PFSK-1 (cell line): ENCODE data around the gene PIWIL4.

Experiments used
- POLR2AphosphoS5 ChIP-seq: IDR thresholded peaks from 2 replicates; pipeline ENCODE4 v1.6.1; 2012; ENCODE audit warnings: low read depth, mild to moderate bottlenecking, control low read depth, low read length, moderate library complexity
- SIN3A ChIP-seq: IDR thresholded peaks from 2 replicates; pipeline ENCODE4 v1.6.1; 2012; ENCODE audit warnings: mild to moderate bottlenecking, low read length, moderate library complexity, borderline replicate concordance; ENCODE audit not compliant: insufficient read depth
- TAF1 ChIP-seq: IDR thresholded peaks from 2 replicates; pipeline ENCODE4 v1.6.1; 2012; ENCODE audit warnings: low read length, control low read depth, borderline replicate concordance; ENCODE audit not compliant: insufficient read depth
- TF ChIP-seq, protein P1 (sequence below), 2 experiments: IDR thresholded peaks; 2 replicates each; pipeline versions ENCODE4 v1.6.1 to v1.8.0; 2011 to 2012; ENCODE audit warnings: low read depth in 2 of 2, low read length in 2 of 2, control low read depth in 1 of 2, inconsistent platforms in 1 of 2, mild to moderate bottlenecking in 1 of 2, moderate library complexity in 1 of 2; ENCODE audit not compliant: insufficient read depth in 1 of 2

DNA sequence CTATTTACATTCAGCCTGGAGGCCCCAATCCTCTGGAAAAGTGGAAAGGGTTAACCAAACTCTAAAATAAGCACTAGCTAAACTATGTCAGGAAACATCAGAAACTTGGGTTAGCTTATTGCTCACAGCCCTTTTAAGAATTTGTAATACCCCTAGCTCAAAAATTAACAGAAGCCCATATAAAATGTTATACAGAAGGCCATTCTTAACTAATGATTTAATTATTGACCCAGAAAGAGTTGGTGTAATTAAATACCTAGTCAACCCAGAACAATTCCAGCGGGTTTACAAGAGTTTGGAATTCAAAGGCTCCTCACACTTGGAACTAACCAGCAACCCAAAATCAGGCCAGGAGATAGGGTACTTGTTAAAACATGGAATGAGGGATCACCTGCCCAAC, 88.8 kb downstream of the PIWIL4 start:
- TF ChIP-seq POLR2AphosphoS5 (no peak), TAF1 (no peak), SIN3A (no peak)
- TF ChIP-seq, protein P1, sequence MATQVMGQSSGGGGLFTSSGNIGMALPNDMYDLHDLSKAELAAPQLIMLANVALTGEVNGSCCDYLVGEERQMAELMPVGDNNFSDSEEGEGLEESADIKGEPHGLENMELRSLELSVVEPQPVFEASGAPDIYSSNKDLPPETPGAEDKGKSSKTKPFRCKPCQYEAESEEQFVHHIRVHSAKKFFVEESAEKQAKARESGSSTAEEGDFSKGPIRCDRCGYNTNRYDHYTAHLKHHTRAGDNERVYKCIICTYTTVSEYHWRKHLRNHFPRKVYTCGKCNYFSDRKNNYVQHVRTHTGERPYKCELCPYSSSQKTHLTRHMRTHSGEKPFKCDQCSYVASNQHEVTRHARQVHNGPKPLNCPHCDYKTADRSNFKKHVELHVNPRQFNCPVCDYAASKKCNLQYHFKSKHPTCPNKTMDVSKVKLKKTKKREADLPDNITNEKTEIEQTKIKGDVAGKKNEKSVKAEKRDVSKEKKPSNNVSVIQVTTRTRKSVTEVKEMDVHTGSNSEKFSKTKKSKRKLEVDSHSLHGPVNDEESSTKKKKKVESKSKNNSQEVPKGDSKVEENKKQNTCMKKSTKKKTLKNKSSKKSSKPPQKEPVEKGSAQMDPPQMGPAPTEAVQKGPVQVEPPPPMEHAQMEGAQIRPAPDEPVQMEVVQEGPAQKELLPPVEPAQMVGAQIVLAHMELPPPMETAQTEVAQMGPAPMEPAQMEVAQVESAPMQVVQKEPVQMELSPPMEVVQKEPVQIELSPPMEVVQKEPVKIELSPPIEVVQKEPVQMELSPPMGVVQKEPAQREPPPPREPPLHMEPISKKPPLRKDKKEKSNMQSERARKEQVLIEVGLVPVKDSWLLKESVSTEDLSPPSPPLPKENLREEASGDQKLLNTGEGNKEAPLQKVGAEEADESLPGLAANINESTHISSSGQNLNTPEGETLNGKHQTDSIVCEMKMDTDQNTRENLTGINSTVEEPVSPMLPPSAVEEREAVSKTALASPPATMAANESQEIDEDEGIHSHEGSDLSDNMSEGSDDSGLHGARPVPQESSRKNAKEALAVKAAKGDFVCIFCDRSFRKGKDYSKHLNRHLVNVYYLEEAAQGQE (IDR thresholded peaks at IDR 0.05; ENCODE audit: insufficient read depth in 1 of 2, low read depth in 2 of 2, low read length in 2 of 2), result no peak
